Fibroblast of skin of scalp (primary cell): ENCODE data around the gene LILRA2.
"Not testable (repeated sequence)": the region's sequence is repeated elsewhere in the genome, so short reads cannot be mapped to it uniquely, and the experiment has no call there.

ENCODE experiments used
- DNase-seq: peaks from one replicate; pipeline ENCODE4 v3.0.0-alpha.2; 2013

Gene LILRA2

GRCh38 chr19:54571715-54572615 lies 1.6 kb upstream of the LILRA2 start:
- not testable (repeated sequence) for DNase-seq

DNA sequence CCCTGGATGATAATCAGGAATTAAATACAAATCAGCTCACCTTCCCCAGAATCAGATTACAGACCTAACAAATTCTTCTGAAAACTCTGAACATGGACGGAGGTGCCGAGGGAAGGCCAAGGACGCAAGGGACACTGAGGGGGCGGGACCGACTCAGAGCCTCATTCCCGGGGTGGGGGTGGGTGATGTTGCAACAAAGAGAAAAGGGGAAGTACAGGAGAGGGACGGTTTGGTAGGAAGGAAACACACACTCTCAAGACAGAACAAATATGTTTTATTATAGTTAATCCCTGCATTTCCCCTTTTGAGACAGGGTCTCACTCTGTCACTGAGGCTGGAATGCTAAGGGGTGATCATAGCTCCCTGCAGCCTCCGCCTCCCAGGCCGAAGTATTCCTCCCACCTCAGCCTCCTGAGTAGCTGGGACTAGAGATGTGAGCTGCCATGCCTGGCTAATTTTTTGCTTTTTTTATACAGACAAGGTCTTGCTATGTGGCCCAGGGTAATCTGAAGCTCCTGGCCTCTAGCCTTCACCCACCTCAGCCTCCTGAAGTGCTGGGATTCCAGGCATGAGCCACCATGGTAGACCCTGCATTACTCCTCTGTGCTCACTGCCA lies 786 bp upstream of the LILRA2 start:
- DNase-seq: no peak

DNA sequence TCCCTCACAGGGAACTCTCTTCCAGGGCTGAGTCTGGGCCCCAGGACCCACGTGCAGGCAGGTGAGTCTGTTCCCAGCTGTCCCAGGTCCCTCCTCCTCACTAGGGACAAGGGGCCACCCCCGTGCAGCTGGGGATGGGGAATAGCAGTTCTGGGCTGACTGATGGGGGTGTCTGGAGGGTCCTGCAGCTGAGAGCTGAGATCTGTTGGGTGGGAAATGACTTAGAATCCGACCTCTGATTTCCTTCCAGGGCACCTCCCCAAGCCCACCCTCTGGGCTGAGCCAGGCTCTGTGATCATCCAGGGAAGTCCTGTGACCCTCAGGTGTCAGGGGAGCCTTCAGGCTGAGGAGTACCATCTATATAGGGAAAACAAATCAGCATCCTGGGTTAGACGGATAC lies 461 bp downstream of the LILRA2 start:
- DNase-seq: no peak

- no peak for DNase-seq
Observed at GRCh38 chr19:54574527-54575056, 1.0 kb downstream of the LILRA2 start.

- DNase-seq: not testable (repeated sequence)
Observed at GRCh38 chr19:54575205-54575604, 1.6 kb downstream of the LILRA2 start.

DNA sequence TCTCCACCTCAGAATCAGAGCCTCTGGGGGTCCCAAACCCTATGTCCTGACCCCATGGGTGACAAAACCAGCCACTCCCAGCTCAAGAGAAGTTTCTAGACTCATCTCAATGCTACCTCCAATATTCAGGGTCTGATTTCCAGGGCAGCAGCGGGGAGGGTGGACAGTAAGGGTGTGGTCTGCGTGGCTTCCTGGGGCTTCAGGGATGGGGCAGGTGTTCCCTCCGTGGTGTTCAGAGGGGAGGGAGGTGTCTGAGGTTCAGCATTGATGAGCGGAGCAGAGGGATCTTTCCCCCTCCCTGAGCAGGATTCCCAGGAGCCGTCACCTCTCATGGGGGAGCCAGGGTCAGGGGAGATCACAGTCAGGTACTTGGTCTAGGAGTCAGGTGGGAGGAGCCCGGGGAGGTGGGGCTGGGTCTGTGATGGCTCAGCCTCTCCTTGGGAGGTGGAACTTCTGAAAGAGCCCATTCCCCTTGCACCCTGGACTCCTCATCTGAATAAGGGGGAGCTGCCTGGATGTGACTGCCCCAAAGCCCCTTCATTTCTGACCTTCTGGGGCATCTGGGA lies 2.9 kb downstream of the LILRA2 start:
- DNase-seq: no peak

DNA sequence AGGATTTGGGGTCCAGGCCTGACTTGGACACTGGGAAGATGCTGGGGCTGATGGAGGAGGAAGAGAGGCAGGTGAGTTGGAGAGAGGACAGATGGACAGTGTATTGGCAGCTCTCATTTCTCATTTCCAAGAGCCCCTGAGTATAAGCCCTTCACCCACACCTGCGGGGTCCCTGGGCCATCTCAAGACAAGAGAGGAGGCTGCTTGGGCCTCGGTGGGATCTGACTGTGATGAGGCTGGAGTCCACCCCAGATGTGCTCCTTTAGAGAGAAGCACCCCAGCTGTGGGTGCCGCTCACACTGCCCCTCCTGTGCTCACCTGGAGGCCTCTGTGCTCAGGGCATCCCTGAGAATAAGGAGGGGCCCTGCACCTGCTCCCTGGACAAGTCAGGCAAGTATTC lies 3.7 kb downstream of the LILRA2 start:
- DNase-seq: no peak

GRCh38 chr19:54578268-54578667 lies 4.7 kb downstream of the LILRA2 start:
- not testable (repeated sequence) for DNase-seq

GRCh38 chr19:54586397-54586796 lies 12.8 kb downstream of the LILRA2 start:
- DNase-seq: no peak

DNA sequence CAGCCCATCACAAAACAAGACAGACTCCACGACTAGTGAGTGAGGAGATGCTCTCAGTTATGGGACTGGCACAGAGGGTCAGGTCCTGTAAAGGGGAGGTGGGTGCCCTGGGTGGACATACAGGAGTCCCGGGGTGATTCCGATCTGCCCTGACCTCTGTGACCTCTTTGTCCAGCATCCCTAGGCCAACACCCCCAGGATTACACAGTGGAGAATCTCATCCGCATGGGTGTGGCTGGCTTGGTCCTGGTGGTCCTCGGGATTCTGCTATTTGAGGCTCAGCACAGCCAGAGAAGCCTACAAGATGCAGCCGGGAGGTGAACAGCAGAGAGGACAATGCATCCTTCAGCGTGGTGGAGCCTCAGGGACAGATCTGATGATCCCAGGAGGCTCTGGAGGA lies 13.4 kb downstream of the LILRA2 start:
- no peak for DNase-seq

DNA sequence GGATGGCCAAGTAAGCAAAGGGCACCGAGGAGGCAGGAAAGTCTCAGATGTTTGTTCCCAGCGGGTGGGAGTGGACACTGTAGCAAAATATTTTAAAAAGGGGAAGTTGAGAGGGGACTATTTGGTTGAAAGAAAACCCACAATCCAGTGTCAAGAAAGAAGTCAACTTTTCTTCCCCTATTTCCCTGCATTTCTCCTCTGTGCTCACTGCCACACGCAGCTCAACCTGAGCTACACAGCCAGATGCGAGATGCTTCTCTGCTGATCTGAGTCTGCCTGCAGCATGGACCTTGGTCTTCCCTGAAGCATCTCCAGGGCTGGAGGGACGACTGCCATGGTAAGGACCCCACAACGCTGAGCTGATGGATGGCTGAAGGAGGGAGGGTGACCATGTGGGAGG lies 19.9 kb downstream of the LILRA2 start, which contains the start of gene LILRA1:
Gene LILRA1, plus strand, starts transcription at position 188 of the 400 bp plus-strand sequence. CDS start 613 bp downstream, outside the sequence.
- not testable (repeated sequence) for DNase-seq

GRCh38 chr19:54593931-54594626 lies 20.5 kb downstream of the LILRA2 start:
- DNase-seq: not testable (repeated sequence)

DNA sequence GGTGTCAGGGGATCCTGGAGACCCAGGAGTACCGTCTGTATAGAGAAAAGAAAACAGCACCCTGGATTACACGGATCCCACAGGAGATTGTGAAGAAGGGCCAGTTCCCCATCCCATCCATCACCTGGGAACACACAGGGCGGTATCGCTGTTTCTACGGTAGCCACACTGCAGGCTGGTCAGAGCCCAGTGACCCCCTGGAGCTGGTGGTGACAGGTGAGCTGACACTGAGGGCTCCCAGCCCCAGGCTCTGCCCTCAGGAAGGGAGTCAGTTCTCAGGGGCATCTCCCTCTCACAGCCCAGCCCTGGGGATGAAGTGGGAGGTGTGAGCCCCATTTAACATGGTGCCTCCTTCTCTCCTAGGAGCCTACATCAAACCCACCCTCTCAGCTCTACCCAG lies 21.1 kb downstream of the LILRA2 start:
- DNase-seq: no peak

DNA sequence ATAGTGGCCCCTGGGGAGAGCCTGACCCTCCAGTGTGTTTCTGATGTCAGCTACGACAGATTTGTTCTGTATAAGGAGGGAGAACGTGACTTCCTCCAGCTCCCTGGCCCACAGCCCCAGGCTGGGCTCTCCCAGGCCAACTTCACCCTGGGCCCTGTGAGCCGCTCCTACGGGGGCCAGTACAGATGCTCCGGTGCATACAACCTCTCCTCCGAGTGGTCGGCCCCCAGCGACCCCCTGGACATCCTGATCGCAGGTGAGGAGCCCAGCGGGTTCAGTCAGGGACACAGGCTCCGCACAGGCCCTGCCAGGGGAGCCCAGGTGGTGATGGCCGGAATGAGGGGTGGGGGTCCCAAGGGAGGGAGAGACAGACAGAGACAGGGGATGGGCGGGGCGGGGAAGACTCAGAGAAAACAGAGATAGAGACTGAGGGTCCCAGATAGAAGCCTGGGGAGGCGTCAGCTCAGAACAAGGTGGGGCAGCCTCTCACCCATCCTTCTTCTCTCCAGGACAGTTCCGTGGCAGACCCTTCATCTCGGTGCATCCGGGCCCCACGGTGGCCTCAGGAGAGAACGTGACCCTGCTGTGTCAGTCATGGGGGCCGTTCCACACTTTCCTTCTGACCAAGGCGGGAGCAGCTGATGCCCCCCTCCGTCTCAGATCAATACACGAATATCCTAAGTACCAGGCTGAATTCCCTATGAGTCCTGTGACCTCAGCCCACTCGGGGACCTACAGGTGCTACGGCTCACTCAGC lies 22.3 kb downstream of the LILRA2 start:
- not testable (repeated sequence) for DNase-seq

DNA sequence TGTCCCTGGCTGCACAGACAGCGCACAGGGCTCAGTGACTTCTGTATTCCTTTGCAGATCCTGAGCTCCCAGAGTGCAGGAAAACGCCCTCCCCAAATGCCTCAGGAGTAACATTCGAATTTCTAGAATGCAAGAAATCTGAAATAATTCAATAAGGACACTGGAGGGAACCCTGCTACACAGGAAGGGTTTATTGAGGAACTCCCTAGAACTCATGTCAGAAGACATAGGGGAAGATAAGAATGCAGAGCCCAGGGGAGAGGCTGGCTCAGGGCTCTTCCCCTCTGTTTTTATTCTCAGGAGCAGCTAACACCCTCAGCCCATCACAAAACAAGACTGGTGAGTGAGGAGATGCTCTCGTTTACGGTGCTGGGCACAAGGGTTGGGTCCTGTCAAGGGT lies 26.6 kb downstream of the LILRA2 start:
- DNase-seq: no peak

DNA sequence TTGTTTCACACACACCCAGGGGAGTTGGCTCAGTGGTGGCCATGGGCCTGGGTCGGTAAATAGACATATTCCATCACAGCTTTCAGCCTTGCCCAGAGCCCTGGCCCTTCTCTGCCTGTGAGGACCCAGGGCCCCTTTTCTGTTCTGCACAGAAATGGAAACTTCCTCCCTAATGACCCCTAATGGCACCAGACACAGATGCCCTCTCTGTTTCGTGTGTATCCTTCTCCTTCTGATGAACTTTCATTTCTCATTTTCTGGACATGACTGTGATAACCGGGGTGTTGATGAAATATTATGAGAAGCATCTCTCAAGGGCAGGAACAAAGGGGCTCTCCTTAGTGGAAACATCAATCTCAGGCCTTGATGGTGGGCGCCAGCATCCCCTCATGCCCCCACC lies 32.6 kb downstream of the LILRA2 start:
- DNase-seq: no peak

DNA sequence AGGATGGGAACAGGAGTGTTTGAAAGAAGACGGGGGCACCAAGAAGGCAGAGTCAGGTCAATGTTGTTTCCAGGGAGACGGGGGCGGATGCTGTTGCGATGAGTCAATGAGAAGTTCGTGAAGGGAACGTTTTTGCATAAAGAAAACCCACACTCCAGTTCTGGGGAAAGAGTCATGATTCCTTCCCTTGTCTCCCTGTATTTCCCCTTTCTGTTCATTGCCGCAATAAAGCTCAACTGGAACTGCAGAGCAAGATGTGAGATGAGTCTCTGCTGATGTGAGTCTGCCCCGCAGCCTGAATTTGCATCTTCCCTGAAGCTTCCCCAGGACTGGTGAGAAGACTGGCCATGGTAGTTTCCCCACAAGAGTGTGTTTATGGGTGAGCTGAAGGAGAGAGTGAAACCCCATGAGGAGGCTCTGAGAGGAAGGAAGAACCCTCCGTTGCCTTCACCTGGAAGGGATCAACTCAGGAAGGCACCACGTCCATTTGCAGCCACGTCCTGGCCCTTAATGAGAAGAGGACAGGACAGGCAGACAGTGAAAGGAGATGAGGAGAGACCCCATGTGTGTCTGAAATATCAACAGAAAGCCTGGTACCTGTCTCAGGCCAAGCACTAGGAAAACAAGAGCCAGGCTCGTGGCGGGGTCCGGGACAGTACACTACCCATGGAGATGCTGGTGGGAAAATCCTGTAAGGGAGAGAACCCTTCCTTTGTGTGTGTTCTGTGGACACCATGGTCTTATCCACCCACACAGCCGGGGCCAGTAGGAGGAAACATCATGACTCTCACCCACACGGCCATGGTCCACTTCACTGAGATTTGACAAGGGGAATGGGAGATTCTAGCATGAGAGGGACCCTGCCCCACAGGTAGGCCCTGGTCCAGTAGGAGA lies 33.5 kb downstream of the LILRA2 start:
- no peak for DNase-seq

DNA sequence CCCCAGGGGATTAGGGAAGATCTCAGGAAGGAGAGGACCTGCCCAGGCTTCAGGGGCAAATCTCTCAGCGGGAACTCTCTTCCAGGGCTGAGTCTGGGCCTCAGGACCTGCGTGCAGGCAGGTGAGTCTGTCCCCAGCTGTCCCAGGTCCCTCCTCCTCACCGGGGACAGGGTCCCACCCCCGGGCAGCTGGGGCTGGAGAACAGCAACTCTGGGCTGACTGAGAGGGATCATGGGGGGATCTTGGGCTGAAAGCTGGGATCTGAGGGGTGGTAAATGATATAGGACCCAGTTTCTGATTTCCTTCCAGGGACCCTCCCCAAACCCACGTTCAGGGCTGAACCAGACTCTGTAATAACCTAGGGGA lies 34.2 kb downstream of the LILRA2 start:
- DNase-seq: no peak

- no peak for DNase-seq
Observed at GRCh38 chr19:54608205-54608604, 34.6 kb downstream of the LILRA2 start.

- no peak for DNase-seq
Observed at GRCh38 chr19:54608792-54609191, 35.2 kb downstream of the LILRA2 start.

DNA sequence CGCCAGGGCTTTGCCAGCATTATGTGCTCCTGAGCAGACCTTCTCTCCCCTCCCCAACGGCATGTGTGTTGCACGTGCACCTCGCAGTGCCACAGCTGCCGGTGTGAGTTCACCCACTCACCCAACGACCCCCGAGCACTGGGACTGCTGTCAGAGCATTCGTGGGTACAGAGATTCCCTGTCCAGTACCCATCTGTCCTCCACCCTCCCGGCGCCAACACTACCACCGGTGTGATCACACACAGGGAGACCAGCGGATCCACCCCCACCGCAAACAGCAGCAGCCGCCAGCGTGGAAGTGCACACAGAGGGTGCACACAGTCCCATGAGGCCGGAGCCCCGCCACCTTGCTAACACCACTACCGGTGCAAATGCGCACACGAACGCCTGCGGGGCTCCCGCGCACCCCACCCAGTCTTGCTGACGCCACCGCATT lies 35.8 kb downstream of the LILRA2 start:
- DNase-seq: no peak
